ENCODE results near the gene FUS.
A peak's percentile ranks its signal among the peaks of the same experiment; 100 is the strongest.
"Not testable (repeated sequence)": the region's sequence is repeated elsewhere in the genome, so short reads cannot be mapped to it uniquely, and the experiment has no call there.

FUS gene

DNA sequence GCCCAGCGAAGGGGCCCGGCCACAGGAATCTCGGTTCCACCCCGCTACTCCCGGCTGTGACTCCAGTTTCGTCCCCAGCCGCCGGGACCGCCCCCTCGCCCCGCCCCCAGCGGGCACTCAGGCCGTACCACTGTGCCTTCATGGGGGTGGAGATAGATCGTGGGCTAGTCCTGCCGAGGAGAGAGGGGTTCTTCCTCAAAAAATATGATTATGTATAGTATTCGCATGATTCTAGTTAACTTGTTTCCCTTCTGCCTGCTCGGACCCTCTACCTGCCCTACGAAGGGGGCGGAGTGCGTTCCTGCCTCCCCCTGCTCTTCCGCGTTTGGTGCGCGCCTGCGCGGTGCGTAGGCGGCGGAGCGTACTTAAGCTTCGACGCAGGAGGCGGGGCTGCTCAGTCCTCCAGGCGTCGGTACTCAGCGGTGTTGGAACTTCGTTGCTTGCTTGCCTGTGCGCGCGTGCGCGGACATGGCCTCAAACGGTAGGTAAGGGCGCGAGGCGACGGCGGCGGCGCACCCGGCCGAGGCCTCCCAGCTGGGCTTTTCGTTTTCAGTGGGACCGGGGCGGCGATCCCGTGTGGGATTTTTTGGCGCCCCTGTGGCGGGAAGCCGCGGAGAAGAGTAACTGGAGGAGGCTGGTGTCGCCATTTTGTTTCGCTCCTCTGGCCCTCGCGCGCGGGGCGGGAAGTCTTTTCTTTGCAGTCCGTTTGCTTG lies at the start of gene FUS:
Gene FUS (plus strand): TSS at position 393 of the 713 bp plus-strand sequence. CDS start 76 bp downstream, at position 469.
- peak; percentile 88 for DNase-seq (ENCODE audit: low read depth)

DNA sequence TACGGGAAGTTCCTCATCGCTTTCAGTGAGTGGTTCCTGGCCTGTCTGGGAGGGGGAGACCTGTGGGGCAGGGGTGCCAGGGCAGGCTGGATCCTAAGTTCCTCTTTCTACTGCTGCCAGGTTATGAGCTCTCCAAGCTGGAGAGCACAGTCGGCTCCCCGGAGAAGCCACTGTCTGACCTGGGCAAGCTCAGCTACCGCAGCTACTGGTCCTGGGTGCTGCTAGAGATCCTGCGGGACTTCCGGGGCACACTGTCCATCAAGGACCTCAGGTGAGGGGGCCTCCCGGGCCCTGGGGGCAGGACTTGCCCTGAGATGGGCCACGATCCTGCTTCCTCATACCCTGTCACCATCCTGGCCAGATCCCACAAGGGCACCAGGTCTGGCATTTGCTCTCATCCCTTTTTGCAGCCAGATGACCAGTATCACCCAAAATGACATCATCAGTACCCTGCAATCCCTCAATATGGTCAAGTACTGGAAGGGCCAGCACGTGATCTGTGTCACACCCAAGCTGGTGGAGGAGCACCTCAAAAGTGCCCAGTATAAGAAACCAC lies 49.5 kb upstream of the FUS start:
- no peak for DNase-seq (ENCODE audit: low read depth)

- no peak for DNase-seq (ENCODE audit: low read depth)
Measured at GRCh38 chr16:31130899-31131298, 49.0 kb upstream of the FUS start.

DNA sequence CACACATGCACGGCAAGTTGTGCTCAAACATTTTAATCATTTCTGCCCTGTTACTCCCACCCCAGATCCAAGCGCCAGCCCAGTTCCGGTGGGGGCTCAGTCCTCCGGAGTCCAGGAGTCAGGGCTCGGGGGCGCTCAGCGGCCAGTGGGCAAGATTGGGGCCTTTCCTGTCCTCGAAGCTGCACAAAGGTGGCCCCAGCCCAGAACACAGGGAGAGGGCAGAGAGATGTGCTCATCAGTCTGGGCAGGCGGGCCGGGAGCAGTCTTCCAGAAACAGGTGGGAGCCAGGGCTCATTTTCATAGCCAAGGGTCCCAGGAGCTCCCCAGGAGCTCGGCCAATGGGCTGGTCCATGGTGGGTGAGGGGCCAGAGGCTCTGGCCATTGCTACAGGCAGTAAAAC lies 48.5 kb upstream of the FUS start:
- no peak for DNase-seq (ENCODE audit: low read depth)

DNA sequence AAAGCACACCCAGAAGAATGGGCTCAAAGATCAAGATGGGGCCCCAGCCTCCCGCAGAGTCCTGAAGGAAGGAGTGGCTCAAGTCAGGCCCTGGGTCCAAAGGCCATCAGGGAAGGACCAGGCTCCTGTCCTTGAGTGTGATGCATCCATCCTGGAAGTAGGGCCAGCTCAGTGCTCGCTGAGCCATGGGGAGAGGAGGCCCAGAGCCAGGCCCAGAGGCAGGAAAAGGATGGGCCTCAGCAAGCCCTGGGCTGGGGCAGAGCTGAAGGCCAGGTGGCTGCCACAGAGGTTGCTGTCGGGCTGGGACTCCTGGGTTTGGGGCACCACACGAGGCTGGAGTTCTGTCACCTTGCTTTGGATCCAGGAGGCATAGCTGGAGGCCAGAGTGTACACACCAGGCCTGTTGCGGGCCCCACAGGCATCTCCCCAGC lies 48.1 kb upstream of the FUS start:
- DNase-seq (ENCODE audit: low read depth), result no peak

DNA sequence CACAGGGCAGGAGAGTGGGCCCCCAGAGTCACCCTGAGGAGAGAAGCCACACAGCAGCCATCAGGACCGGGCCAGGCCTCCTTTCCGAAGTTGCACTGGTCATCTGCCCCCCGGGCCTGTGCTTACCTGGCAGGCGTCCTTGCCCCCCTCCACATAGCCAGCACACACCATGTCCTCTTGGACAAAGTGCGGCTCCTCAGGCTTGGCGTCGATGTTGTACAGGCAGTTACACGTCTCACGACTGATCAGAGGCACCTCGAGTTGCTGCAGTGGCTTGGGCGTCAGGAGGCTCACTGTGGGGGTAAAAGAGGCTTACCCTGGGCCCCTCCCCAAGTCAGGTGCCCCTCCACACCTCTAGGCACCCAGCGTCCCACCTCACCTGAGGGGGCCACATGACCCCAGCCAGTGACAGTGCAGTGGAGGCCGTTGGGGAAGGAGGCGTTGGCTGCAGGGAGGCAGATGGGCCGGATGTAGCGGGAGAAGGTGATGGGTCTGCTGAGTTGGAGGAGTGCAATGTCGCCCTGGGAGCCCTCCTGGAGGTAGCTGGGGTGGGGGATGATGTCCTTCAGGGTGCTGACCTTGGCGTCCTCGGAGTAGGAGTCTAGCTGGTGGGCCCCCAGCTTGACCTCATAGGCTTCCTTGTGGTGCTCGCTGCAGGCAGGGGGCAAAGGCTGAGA lies 47.5 kb upstream of the FUS start:
- no peak for DNase-seq (ENCODE audit: low read depth)

- no peak for DNase-seq (ENCODE audit: low read depth)
Measured at GRCh38 chr16:31133046-31133501, 46.9 kb upstream of the FUS start.

DNA sequence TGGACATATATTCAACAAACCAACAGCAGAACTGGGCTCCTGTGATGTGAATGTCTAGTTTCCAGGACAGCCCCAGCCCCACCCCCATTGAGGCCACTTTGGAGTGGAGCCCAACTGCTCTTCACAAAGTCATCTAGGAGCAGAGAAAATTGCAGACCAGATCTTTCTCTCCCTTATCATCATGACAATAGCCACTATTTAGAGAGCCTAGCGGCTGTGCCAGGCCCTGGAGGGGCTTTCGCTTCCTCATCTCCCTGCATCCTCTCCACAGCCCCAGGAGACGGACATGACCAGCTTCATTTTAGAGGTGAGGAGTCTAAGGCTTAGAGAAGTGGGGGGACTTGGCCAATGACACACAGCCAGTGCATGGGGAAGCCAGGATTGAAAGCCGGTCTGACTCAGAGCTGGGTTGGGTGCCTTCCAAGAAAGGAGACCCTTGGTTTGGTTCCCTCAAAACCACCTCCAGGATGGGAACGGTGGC lies 45.8 kb upstream of the FUS start:
- peak; percentile 31 for DNase-seq (ENCODE audit: low read depth)

DNA sequence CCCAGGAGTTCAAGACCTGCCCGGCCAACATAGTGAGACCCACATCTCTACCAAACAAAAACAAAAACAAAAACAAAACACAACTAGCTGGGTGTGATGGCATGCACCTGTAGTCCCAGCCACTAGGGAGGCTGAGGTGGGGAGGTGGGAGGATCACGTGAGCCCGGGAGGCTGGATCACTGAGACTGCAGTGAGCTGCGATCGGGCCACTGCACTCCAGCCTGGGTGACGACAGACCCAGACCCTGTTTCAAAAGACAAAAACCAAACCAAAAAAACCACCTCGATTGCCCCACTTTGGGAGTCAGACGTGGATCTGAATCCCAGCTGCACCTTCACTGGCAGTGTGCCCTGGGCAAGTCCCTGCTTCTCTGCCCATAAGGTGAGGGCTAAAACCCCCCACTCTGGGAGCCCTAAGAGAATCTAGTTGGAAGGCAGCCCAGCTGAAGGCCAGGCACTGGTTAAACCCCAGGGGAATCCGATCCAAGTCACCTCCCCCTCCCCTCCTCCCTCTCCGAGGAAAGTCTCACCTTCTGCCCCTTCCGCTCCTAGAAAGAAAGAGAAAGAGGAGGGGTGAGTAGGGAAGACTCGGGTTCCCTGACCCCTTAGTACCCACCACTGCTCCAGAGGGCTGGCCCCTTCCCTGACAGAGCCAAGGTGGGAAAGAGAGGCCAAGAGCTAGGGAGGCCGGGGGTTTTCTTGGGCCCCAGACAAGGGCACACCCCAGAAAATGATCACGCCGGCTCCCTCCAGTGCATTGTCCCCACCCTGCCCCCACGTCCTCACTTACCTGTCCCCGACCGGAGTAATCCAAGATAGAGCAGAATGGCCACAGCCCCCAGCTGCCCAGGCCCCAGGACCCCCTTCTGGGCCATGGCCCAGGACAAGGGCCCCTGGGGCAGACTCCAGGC lies 45.1 kb upstream of the FUS start:
- DNase-seq (ENCODE audit: low read depth), result no peak

GRCh38 chr16:31135535-31136286 lies 44.2 kb upstream of the FUS start, which contains the start of gene PRSS8:
PRSS8 (minus strand) TSS chr16:31135727; CDS start chr16:31135498, 229 bp downstream.
- no peak for DNase-seq (ENCODE audit: low read depth)

- DNase-seq (ENCODE audit: low read depth), result no peak
Measured at GRCh38 chr16:31136287-31136662, 43.7 kb upstream of the FUS start.

- DNase-seq (ENCODE audit: low read depth), result not testable (repeated sequence)
Measured at GRCh38 chr16:31136822-31137499, 43.0 kb upstream of the FUS start.

DNA sequence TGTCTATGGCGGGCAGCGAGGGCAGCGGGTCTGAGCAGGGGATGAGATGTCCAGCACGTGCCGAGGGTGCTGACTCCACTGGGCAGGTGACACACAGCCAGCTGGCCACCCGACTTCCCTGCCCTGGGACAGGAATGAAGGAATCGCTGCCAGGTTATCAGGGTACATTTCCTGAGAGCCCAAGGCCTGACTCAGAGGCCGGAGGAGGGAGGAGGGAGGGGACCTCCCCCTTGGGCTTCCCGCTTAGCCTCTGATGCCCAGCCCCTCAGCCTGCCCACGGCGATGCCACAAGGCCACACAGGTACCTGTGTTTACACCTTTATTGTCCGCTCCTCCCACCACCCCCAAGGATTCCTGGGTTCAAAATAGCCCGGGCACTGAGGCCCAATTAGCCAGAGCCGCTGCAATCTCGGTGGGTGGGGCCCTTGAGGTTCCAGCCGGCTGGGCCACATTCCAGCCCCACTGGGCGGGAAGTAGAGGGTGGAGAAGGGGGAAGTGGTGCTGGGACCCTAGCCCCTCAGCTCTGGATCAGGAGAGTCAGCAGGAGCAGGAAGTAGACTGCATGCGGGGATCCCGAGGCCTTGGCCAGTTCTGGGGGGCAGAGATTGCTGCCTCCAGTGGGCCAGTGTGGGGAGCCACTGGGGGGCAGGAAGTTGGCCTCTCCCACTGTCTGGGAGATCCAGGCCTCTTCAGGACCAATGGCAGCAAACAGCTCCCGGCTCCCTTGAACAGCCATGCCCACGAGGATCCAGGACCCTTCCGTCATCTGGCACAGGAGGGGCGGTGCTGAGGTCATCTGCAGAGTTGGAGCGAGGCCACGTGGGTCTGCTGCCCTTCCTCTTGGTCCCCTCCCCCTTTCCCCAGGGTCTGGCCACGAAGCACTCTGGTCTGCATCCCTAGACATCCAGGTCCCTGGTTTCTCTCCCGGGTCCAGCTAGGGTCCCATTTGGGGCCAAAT lies 41.0 kb upstream of the FUS start:
- peak; percentile 86 for DNase-seq (ENCODE audit: low read depth)

DNA sequence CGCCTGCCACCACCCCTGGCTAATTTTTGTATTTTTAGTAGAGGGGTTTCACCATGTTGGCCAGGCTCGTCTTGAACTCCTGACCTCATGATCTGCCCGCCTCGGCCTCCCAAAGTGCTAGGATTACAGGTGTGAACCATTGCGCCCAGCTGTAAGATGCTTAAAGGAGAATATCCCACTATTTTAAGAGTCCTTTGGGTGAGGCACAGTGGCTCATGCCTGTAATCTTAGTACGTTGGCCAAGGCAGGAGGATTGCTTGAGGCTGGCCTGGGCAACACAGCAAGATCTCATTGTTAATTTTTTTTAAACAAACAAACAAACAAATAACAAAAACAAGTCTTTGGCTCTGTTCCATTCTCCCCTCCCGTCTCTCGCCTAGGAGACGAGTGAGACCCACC lies 38.9 kb upstream of the FUS start:
- DNase-seq (ENCODE audit: low read depth), result not testable (repeated sequence)

DNA sequence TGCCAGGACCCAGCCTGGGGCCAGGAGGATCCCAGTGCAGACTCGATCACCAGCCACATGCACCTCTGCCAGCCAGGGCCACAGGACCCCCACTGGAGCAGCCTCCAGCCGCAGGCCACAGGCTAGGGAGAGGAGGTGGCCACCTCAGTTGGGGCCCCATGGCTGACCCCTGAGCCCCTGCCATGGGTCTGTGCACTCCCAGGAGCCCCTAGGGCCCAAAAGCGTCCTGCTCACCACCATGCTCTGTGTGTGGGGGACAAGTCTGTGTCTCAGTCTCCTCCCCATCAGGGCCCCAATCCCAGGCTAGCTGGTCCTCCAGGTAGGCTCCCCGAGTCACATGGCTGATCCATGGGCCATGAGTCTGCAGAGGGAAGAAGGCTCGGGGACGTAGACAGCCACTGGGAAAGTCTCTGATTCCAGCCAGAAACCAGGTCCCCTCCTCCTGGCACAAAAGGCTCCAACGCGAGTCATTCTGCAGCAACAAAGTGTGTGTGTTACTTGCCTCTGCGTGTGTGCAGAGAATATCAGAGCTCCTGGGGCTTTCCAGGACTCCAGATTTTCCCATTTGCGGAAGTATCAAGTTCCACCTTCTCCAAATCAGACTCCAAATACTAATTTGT lies 38.3 kb upstream of the FUS start:
- DNase-seq (ENCODE audit: low read depth), result no peak

DNA sequence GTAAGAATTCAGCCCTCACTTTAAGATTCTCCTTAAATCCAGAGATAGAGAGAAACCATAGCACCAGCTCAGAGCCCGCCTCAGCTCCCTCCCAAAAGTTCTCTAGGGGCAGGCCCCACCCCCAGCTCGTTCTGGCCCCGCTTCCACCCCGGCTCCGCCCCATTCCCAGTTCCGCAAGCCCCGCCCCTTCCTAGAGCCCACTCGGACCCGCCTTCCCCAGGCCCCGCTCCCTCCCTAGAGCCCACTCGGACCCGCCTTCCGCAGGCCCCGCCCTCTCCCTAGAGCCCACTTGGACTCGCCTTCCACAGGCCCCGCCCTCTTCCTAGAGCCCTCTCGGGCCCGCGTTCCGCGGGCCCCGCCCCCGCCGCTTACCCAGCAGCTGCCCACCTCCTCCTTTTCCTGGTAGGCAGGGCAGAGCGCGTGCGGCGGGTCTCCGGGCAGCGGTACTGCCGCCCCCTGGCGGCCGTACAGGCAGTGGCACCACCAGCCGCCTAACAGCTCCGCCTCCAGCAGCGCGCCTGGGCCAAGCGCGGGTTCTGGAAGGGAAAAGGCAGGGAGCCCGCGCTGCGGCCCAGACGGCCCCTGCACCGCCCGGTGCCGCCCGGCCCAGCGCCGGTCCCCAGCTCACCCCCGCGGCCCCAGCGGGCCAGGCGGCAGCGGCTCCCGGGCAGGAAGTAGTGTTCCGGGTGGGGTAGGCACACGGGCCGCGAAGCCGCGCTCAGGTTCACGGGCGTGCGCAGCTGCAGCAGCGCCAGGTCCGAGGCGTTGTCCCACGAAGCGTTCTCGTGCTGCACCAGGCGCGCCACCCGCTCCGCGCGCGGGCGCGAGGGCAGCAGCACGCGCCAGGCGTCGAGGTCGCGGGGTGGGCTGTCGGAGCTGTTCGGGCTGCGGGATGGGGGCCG lies 37.6 kb upstream of the FUS start:
- peak; percentile 99 for DNase-seq (ENCODE audit: low read depth)

GRCh38 chr16:31143011-31143693 lies 36.8 kb upstream of the FUS start:
- no peak for DNase-seq (ENCODE audit: low read depth)

All from ELR (cell line).